PC-3 (cell line): ENCODE measurements around the gene SCPEP1. TPM values are rescaled to one million over a fixed set of nuclear protein-coding genes. Genes with fewer than 3 reads are reported as not detected.

Source experiments
- ATAC-seq: fragments of 200-7000 bp; cut with Tn5 transposase; 2 replicates; pipeline ENCODE4 v1.9.1; 2020; ENCODE audit warnings: mild to moderate bottlenecking, moderate library complexity
- BruUV-seq: library from RNA; stranded (reverse); fragments of 400-500 nt; replicated peaks from 2 replicates; lab custom pipeline; 2021; lab: Mats Ljungman, UMichigan
- CTCF ChIA-PET: fragments of 300-600 bp; sonication (Branson Sonifier 250); formaldehyde crosslinking; loops from one replicate; lab custom pipeline; 2022; ENCODE audit warnings: antibody characterized with exemption; lab: Charles Lee
- POLR2A ChIA-PET: fragments of 300-600 bp; sonication (Branson Sonifier 250); formaldehyde crosslinking; loops from one replicate; lab custom pipeline; 2022; ENCODE audit warnings: antibody characterized with exemption; ENCODE audit not compliant: unreplicated experiment; lab: Charles Lee
- DNase-seq: peaks from one replicate; pipeline ENCODE4 v3.0.0-alpha.2; 2015
- H2AFZ ChIP-seq: fragments of 300-600 bp; sonication (generic); 2 replicates; pipeline ENCODE4 v1.6.0; 2016; ENCODE audit warnings: antibody characterized with exemption, low read length
- H3F3A ChIP-seq: fragments of 300-600 bp; sonication (generic); one replicate; pipeline ENCODE4 v1.6.0; 2017; ENCODE audit warnings: antibody characterized with exemption, low read length, control low read depth, mild to moderate bottlenecking; ENCODE audit not compliant: unreplicated experiment
- H3K27ac ChIP-seq: fragments of 300-600 bp; sonication (generic); 2 replicates; pipeline ENCODE4 v1.5.1; 2016; ENCODE audit warnings: mild to moderate bottlenecking, low read length
- H3K27me3 ChIP-seq: fragments of 300-600 bp; sonication (generic); 2 replicates; pipeline ENCODE4 v1.6.1; 2016; ENCODE audit warnings: low read length, mixed read lengths
- H3K36me3 ChIP-seq: fragments of 300-600 bp; sonication (generic); 2 replicates; pipeline ENCODE4 v1.6.1; 2016; ENCODE audit warnings: low read depth, mixed run types, low read length, mixed read lengths
- H3K4me1 ChIP-seq: fragments of 300-600 bp; sonication (generic); 2 replicates; pipeline ENCODE4 v1.5.1; 2016; ENCODE audit warnings: low read length; ENCODE audit not compliant: insufficient read depth
- H3K4me2 ChIP-seq: fragments of 300-600 bp; sonication (generic); 2 replicates; pipeline ENCODE4 v1.6.0; 2016; ENCODE audit warnings: low read length
- H3K4me3 ChIP-seq: fragments of 300-600 bp; sonication (generic); 2 replicates; pipeline ENCODE4 v1.5.1; 2016; ENCODE audit warnings: mild to moderate bottlenecking, low read length, mixed read lengths
- H3K79me2 ChIP-seq: fragments of 300-600 bp; sonication (generic); 2 replicates; pipeline ENCODE4 v1.6.1; 2017; ENCODE audit warnings: low read length, mixed read lengths
- H3K9ac ChIP-seq: fragments of 300-600 bp; sonication (generic); 2 replicates; pipeline ENCODE4 v1.6.0; 2016; ENCODE audit warnings: mild to moderate bottlenecking, low read length
- H3K9me2 ChIP-seq: fragments of 300-600 bp; sonication (generic); replicated peaks from 2 replicates; pipeline ENCODE4 v1.6.1; 2016; ENCODE audit warnings: mixed run types, low read length, mixed read lengths
- H3K9me3 ChIP-seq: fragments of 300-600 bp; sonication (generic); 2 replicates; pipeline ENCODE4 v1.6.1; 2016; ENCODE audit warnings: low read length, mixed read lengths
- H4K20me1 ChIP-seq: fragments of 300-600 bp; sonication (generic); 2 replicates; pipeline ENCODE4 v1.6.1; 2016; ENCODE audit warnings: low read length, mixed read lengths
- EZH2 ChIP-seq: fragments of 300-600 bp; sonication (generic); IDR thresholded peaks from one replicate; pipeline ENCODE4 v1.6.1; 2017; ENCODE audit warnings: antibody characterized with exemption, mild to moderate bottlenecking, low read length; ENCODE audit not compliant: unreplicated experiment
- EZH2phosphoT487 ChIP-seq: fragments of 300-600 bp; sonication (generic); IDR thresholded peaks from 2 replicates; pipeline ENCODE4 v1.6.1; 2018; ENCODE audit warnings: mild to moderate bottlenecking, antibody characterized with exemption, low read length, borderline replicate concordance
- intact Hi-C: fragments of 100-400 bp; cut with micrococcal nuclease; formaldehyde crosslinking; loops from 2 replicates; pipeline ENCODE4 v1.9.0; 2023
- total RNA-seq: library from RNA; depleted of rRNA; stranded (reverse); fragments of >200 nt; gene quantifications from 2 replicates; pipeline ENCODE4 v1.2.3, GENCODE V29; 2014
- TF ChIP-seq, protein P1 (sequence below): fragments of 300-600 bp; sonication (generic); conservative IDR thresholded peaks from 2 replicates; pipeline ENCODE4 v1.5.1; 2017; ENCODE audit warnings: antibody characterized with exemption, low read depth, mild to moderate bottlenecking, low read length

The SCPEP1 gene
- total RNA-seq, 1 experiment from 2014 or later, result 73.3 TPM

DNA sequence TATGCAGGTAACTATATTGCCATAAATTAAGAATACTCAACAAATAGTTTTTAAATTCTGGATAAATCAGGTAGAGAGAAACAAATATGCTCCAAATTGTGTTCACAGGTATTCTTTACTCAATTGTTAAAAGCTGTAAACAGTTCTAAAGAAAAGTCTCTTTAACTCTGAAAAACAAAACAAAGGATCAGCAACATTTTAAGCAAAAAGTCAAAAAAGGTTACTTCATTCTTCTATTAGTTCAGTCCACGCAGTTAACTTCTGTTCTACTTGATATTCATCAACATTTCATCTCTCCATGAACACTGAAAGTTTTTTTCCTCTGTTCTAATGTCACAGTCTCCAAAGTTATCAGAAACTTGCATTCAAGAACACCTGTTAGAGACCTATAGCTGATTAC is 47.9 kb downstream of the SCPEP1 start:
- BruUV-seq, result no TSS peak
- H3K36me3 ChIP-seq, result 0 out of 2 replicates have a peak, but pooled peaks cover 5% of the 10 kb centered on the region
- no peak overlapping the region for H2AFZ ChIP-seq
- intact Hi-C loops, result no loop called here
- TF ChIP-seq EZH2 (no peak), EZH2phosphoT487 (no peak)
- no peaks in the 10 kb centered on the region for H3F3A ChIP-seq
- H3K9ac ChIP-seq, result no peak overlapping the region
- DNase-seq (no peak), ATAC-seq (no peak)
- no peak overlapping the region for H3K27ac ChIP-seq
- H4K20me1 ChIP-seq, result no peaks in the 10 kb centered on the region
- H3K4me3 ChIP-seq, result no peak overlapping the region
- H3K4me1 ChIP-seq, result peaks cover 11% of the 10 kb centered on the region
- ChIA-PET POLR2A (no interaction called here), CTCF (no interaction called here)
- no peaks in the 10 kb centered on the region for H3K9me2 ChIP-seq
- H3K9me3 ChIP-seq, result peaks cover 25% of the 10 kb centered on the region
- no peaks in the 10 kb centered on the region for H3K27me3 ChIP-seq
- no peak overlapping the region for H3K4me2 ChIP-seq
- H3K79me2 ChIP-seq, result no peaks in the 10 kb centered on the region

DNA sequence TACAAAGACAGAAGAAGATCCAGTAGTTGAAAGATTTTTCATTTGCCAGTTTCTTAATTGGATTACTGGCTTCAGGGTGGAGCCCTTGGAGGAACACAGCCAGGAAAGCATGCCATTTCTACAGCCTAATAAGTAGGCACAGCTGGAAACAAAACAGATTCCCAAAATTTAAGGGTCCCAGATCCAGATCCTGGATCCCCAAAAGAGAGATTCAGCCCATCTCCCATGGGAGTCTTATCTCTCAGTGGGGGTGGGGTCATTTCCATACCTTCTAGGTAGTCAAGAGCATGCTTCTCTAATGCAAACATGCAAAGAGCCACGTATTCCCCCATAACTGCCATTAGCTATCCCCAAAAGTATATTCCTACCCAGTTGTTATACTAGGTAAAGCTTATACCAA is 49.9 kb downstream of the SCPEP1 start:
- 0 out of 2 replicates have a peak, but pooled peaks cover 5% of the 10 kb centered on the region for H3K36me3 ChIP-seq
- no TSS peak for BruUV-seq

DNA sequence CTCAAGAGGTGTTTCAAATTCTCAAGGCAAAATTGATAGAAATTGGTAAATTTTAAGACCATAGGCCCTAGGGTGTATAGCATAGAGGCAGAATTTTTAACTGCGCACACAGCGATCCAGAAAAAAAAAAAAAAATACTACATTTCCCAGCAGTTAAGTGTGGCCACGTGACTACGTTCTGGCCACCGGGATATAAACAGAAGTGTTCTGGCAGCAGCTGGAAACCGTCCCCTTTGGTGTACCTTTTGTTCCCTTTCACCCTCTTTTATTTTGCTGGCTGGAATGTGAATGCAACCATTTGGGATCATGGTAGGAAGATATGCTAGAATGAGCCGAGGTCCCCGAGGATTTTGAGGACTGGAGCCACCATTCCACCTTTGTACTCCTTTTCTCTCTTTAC is 54.4 kb downstream of the SCPEP1 start:
- CTCF ChIA-PET, result no interaction called here
- H3K79me2 ChIP-seq, result no peaks in the 10 kb centered on the region
- H3K4me3 ChIP-seq, result no peak overlapping the region
- H3K4me2 ChIP-seq, result peak overlapping the region; percentile 44; the same call in 1 of the 2 replicates
- TF ChIP-seq, protein P1, sequence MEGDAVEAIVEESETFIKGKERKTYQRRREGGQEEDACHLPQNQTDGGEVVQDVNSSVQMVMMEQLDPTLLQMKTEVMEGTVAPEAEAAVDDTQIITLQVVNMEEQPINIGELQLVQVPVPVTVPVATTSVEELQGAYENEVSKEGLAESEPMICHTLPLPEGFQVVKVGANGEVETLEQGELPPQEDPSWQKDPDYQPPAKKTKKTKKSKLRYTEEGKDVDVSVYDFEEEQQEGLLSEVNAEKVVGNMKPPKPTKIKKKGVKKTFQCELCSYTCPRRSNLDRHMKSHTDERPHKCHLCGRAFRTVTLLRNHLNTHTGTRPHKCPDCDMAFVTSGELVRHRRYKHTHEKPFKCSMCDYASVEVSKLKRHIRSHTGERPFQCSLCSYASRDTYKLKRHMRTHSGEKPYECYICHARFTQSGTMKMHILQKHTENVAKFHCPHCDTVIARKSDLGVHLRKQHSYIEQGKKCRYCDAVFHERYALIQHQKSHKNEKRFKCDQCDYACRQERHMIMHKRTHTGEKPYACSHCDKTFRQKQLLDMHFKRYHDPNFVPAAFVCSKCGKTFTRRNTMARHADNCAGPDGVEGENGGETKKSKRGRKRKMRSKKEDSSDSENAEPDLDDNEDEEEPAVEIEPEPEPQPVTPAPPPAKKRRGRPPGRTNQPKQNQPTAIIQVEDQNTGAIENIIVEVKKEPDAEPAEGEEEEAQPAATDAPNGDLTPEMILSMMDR, result no peak
- TF ChIP-seq EZH2, result no peak
- no peak for TF ChIP-seq EZH2phosphoT487
- POLR2A ChIA-PET, result no interaction called here
- H3K4me1 ChIP-seq, result peaks cover 27% of the 10 kb centered on the region
- no peak overlapping the region for H3K9ac ChIP-seq
- H3F3A ChIP-seq, result no peaks in the 10 kb centered on the region
- H3K9me2 ChIP-seq, result no peaks in the 10 kb centered on the region
- no peaks in the 10 kb centered on the region for H3K36me3 ChIP-seq
- no peak for ATAC-seq
- peak overlapping the region; percentile 49 for H2AFZ ChIP-seq
- H3K9me3 ChIP-seq, result peaks cover 10% of the 10 kb centered on the region
- peak overlapping the region; percentile 54; the same call in 1 of the 2 replicates for H3K27ac ChIP-seq
- DNase-seq, result no peak
- H3K27me3 ChIP-seq, result no peaks in the 10 kb centered on the region
- intact Hi-C loops, result loop anchor here (2.0 kb wide), 1 partner anchor 22 kb away; no protein-coding TSS in a partner anchor
- no peaks in the 10 kb centered on the region for H4K20me1 ChIP-seq
- no TSS peak for BruUV-seq

More for the DNA sequence above, 49.9 kb downstream of the SCPEP1 start:
- Histone ChIP-seq H3K9me2 (no peaks in the 10 kb centered on the region), H3K4me3 (no peak overlapping the region), H3K9me3 (peaks cover 25% of the 10 kb centered on the region), H3K9ac (no peak overlapping the region), H4K20me1 (no peaks in the 10 kb centered on the region), H3K4me2 (no peak overlapping the region), H3K27me3 (no peaks in the 10 kb centered on the region), H3K79me2 (no peaks in the 10 kb centered on the region), H2AFZ (no peak overlapping the region), H3K4me1 (peaks cover 7% of the 10 kb centered on the region), H3K27ac (no peak overlapping the region), H3F3A (no peaks in the 10 kb centered on the region)
- DNase-seq, result no peak
- no peak for ATAC-seq
- TF ChIP-seq, protein P1, result no peak
- TF ChIP-seq EZH2 (no peak), EZH2phosphoT487 (no peak)
- CTCF ChIA-PET, result interaction anchor here (0.6 kb wide), 1 partner anchor 60 kb away, joined by 3 read pairs; no protein-coding TSS in a partner anchor
- POLR2A ChIA-PET, result no interaction called here
- intact Hi-C loops, result no loop called here
